Skeletal muscle cell (primary cell): Measurements from ENCODE around the gene TATDN3.
A peak's percentile ranks its signal among the peaks of the same experiment; 100 is the strongest.
"Not testable (repeated sequence)": the region's sequence is repeated elsewhere in the genome, so short reads cannot be mapped to it uniquely, and the experiment has no call there.

Experiments
- DNase-seq: peaks from one replicate; pipeline ENCODE4 v3.0.0-alpha.2; 2010; ENCODE audit warnings: low read depth
- H3K4me3 ChIP-seq: 2 replicates; pipeline ENCODE4 v1.5.1; 2011; ENCODE audit warnings: low read depth, mild to moderate bottlenecking, control low read depth, low read length, moderate library complexity

The TATDN3 gene

DNA sequence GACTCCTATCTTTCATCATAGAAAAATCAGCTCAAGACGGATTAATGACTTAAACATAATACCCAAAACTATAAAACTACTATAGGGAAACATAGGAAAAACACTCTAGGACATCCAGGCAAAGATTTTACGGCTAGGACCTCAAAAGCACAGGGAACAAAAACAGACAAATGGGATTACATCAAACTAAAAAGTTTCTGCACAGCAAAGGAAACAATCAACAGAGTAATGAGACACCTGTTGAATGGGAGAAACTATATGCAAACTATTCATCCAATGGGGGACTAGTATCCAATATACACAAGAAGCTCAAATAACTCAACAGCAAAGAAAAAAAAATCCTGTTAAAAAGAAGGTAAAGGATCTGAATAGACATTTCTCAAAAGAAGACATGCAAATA, 18.7 kb upstream of the TATDN3 start:
- DNase-seq = no peak
- no peak overlapping the region for H3K4me3 ChIP-seq

DNA sequence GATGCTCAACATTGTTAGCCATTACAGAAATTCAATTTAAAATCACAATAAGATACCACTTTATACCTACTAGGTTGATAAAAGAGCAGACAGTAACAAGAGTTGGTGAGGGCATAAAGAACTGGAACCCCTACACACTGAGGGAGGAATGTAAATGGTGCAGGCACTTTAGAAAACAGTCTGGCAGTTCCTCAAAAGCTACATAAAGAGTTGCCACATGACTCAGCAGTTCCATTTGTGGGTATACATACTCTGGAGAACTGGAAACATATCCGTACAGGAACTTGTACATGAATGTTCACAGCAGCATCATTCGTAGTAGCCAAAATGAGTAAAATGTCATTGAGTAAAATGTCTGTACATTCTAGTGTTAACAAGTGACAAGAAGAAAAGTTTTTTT, 17.1 kb upstream of the TATDN3 start:
- no peak for DNase-seq
- no peak overlapping the region for H3K4me3 ChIP-seq

DNA sequence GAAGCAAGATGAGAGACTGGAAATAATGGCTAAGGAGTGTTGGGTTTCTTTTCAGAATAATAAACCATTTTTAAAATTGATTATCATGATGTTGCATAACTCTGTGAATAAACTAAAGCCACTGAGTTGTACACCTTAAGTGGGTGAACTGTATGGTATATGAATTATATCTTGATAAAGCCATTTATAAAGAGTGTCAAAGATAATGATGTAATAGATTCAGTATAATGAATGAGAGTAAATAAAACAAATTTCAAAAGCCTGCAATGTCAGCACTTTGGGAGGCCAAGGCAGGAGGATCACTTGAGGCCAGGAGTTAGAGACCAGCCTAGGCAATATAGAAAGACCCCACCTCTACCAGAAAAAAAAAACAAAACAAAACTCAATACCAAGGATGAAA, 16.5 kb upstream of the TATDN3 start:
- no peak for DNase-seq

DNA sequence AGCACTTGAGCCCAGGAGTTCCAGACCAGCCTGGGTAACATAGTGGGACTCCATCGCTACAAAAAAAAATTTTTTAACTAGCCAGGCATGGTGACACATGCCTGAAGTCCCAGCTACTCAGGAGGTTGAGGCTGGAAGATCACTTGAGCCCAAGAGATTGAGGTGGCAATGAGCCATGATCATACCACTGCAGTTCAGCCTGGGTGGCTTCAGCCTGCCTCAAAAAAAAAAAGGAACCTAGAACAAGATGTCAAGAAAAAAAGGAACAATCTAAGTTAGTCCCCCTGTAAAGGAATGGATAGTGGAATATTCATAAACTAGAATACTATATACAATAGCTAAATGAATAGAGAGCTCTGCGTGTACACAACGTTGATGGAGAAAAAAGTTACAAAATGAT, 14.5 kb upstream of the TATDN3 start:
- H3K4me3 ChIP-seq = no peak overlapping the region
- DNase-seq = no peak

More for the DNA sequence above, 16.5 kb upstream of the TATDN3 start:
- H3K4me3 ChIP-seq = no peak overlapping the region

DNA sequence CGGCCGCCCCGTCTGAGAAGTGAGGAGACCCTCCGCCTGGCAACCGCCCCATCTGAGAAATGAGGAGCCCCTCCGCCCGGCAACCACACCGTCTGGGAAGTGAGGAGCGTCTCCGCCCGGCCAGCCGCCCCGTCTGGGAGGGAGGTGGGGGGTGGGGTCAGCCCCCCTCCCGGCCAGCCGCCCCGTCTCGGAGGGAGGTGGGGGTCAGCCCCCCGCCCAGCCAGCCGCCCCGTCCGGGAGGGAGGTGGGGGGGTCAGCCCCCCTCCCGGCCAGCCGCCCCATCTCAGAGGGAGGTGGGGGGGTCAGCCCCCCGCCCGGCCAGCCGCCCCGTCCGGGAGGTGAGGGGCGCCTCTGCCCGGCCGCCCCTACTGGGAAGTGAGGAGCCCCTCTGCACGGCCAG, 12.6 kb upstream of the TATDN3 start:
- not testable (repeated sequence) for H3K4me3 ChIP-seq, DNase-seq

DNA sequence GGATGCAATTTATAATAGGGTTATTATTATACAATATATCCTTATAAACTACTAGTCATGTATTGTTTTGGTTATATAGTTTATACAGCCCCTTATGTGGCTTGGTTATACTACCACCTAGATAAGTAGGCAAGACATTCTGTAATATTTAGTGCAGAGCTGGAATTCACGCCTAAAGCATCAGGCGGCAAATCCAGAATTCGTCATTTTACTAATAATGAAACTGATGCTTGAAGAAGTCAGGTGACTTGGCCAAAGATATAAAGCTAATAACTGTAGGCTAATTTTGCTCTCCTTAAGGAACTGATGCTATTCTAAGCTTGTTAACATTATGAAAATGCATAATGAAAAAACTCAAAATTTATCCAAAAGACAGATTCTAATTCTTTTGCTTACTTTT, 10.9 kb upstream of the TATDN3 start:
- DNase-seq = no peak
- no peak overlapping the region for H3K4me3 ChIP-seq

DNA sequence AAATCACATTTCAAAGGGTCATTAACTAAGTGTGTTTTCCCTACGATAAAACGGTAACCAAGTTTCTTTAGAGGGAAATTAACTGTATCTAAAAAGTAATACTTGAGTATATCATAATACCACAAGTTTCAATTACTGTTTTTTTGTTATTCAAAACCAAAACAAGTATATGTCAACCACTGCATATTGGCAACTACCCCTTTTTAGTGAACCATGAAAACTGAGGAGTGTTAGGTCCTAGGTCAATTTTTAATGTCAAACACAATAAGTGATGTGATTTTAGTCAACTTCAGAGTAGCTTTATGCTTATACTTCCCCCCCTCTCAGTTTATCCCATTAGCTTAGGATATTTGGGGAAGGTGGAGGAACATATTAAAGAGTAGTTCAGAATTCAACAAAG, 10.5 kb upstream of the TATDN3 start:
- no peak for DNase-seq
- no peak overlapping the region for H3K4me3 ChIP-seq

DNA sequence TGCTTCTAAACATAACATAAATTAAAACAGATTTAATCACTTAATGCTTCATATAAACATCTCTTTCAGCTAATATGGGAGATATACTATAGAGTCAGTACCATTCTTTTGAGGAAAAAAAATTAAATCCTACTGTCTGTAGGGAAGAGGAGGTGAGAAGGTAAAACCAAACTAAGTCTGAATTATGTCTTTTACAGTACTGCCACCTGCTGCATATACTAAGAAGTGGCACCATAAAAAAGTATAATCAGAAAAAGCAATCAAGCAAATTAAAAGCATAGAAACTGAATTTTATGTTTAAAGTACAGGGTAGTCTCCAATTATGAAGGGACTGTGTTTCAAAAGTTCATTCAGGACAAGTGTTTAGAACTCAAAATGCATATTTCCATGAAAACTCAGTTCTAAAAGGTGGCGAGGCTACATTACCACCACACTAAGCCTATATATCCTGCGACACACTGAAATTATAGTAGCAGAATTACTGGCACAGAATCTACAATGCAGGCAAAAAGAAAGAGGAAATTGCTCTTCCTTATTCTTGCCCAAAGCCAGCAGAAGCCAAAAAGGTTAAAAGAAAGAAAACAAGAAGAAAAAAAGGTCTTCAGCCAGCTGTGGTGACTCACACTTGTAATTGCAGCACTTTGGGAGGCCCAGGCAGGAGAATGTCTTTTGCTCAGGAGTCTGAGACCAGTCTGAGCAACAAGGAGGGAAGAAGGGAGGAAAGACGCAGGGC, 9.1 kb upstream of the TATDN3 start:
- DNase-seq = peak; percentile 13
- no peak overlapping the region for H3K4me3 ChIP-seq

DNA sequence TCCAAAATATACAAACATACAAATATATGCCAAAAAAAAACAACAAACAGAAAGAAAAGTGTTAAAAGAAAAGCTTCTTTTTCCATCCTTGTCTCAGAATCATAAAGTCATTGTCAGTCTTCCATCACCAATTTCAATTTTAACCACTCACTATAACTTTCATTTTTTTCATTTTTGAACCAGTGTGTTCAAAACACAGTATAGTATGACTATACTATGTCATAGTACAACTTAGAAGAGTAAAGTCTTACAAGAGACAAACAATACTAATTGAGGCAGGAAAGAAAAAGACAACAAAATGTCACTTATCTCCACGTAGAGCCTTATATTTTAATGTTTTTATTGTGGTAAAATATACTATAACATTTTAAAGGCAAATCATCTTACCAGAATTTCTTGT, 7.7 kb upstream of the TATDN3 start:
- H3K4me3 ChIP-seq = no peak overlapping the region
- no peak for DNase-seq

DNA sequence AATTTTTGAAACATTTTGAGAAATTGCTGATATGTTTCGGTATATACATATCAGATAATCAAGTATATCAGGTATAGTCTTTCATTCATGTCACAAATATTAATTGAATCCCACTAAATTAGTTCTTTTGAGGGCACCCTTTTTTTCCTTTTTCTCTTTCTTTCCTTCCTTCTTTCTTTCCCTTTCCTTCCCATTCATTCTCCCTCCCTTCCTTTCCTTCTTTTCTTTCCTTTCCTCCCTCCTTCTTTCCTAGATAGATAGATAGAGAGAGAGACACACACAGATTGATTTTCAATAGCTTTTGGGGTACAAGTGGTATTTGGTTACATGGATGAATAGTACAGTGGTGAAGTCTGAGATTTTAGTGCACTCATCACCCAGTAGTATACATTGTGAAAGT, 5.8 kb upstream of the TATDN3 start:
- no peak overlapping the region for H3K4me3 ChIP-seq
- no peak for DNase-seq

DNA sequence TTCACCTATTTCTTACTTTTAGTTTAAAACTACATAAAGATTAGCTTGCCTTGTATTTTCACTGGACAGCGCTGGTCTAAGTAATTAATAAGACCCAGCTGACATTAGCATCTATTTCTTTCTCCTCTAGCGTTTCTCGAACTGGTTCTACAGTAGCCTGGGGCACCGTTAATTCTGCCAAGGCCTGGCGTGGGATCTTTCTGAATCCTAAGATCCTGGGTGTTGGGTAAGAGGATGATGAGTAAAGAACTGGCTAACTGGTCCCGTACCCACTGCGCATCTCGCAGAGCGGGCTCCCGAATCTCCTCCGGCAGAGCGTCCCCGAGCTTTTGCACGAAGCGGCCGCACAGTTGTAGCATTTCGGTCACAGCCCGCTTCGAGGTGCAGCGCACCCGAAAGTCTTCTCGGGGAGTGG, 426 bp upstream of the TATDN3 start:
- DNase-seq = peak; percentile 42

DNA sequence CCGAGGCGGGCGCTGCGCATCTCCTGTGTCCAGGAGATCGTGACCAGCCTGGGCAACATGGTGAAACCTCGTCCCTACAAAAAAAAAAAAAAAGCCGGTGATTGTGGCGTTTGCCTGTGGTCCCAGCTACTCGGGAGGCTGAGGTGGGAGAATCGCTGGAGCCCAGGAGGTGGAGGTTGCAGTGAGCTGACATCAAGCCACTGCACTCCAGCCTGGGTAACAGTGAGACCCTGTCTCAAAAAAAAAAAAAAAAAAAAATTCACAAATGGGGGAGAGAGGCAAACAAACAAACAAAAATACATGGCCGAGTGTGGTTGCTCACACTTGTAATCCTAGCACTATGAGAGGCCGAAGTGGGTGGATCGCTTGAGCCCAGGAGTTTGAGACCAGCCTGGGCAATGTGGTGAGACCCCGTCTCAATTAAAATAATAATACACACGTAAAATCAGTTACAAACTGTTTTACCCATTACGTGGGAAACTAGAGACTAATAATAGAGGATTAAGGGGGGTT, 758 bp downstream of the TATDN3 start:
- DNase-seq = no peak

More for the DNA sequence above, 426 bp upstream of the TATDN3 start:
- peak overlapping the region; percentile 94 for H3K4me3 ChIP-seq

DNA sequence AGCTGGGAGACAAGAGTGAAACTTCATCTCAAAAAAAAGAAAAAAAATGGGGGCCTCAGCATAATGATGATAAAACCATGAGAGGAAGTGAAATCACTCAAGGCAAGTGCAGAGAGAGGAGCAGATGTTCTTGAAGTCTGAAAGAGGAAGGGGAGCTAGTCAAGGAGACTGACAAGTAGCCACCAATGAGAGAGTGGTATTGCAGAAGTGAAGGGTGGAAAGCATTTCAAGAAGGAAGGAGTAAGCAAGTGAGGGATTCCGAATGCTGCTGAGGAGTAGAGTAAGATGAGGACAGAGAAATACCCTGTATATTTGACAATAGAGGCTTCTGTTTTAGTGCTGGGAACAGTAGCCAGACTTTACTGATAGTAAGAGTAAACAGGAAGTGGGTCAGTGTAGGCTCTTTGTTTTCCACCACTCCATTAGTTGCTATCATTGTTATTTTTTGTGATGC, 2.9 kb downstream of the TATDN3 start:
- DNase-seq = no peak
- no peak overlapping the region for H3K4me3 ChIP-seq

More for the DNA sequence above, 758 bp downstream of the TATDN3 start:
- peak overlapping the region; percentile 94 for H3K4me3 ChIP-seq

DNA sequence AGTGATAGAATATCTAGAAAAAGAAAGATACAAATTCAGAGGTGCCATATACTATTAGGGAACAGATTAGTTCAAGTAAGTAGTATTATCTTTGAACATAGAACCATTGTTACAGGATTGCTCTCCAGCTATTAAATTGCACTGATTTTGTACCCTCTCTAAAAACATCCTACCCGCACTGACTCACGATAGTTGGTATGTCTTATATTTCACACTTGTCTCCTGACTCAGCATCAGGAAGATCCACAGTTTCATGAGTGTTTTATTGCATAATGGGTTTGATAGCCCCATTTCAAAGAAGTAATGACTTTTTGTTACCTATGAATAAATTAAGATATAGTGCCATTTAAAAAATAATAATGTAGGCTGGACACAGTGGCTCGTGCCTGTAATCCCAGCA, 6.0 kb downstream of the TATDN3 start:
- peak; percentile 19 for DNase-seq
- no peak overlapping the region for H3K4me3 ChIP-seq

DNA sequence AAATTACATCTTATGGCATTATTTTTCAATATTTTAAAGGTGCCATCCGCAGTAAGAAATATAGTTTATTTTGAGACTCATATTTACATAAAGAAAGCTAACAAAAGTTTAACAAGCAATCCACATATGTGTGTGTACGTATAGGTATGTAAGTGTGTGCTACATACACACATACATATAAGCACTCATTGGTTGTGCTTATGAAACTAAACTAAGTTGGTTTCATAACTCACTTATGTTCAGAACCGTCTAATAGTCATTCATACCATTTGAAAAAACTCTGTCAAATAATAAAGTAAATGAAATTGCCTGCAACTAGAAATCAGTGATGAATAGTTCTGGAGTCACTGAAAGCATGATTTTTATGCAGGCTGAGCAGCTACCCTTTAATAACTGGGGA, 14.1 kb downstream of the TATDN3 start:
- no peak for DNase-seq
- no peak overlapping the region for H3K4me3 ChIP-seq

DNA sequence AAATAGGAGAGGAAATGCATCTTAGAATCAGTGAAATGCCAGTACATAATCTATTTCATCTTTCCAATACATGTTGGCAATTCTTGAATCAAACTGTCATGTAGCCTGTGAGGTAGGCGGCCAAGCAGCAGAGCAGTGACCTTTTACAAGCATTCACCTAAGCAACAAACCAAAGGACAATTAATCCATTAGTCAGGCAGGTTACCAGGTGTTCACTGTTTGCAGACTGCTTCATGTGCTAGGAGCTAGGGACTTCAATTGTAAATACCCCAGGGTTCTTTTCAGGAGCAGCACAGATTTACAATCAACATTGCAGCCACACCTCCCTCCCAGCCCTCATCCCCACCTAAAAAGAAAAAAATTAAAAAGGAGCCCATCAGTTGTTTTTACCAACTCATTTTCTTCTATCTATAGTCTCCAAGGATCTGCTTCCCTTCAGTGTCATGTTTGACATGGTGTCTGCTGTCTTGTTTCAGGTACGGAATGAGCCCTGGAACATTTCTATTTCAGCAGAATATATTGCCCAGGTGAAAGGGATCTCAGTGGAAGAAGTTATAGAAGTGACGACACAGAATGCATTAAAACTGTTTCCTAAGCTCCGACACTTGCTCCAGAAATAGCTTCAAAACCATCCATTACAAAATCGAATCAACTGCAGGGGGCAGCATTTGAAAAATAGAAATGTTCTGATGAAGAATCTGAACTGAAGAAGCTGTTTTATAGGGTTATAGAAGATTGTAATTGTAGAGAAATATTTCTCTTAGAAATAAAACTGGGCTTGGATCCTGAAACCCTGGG, 23.0 kb downstream of the TATDN3 start:
- no peak for DNase-seq
- no peak overlapping the region for H3K4me3 ChIP-seq

DNA sequence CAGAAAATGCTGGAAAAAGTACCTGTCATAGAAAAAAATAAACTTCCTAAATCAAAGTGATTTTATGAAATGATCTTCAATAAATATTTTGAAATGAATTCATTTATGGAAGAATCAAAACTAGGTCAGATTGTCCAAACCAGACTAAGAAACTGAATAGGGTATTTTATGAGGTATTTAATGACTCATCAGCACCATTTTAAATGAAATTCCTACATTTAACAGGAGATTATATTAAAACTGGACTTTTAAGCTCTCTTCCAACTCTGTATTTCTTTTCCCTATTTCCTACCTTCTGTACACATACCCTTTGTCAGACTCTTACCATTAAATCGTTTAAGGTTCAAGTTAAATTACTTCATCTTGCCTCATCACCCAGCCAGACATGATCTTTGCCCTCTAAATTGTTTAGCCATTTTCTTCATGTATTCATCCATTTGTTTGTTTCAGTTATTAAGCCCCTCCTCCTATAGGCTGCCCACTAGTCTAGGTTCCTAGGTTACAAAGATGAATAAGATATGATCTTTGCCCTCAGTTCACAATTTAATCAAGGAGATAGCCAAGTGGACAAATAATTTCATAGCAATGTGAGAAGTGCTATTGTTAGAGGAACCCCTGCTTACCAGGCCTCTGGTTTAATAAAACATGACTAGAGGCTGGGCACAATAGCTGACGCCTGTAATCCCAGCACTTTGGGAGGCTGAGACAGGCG, 25.0 kb downstream of the TATDN3 start:
- DNase-seq = no peak
- H3K4me3 ChIP-seq = no peak overlapping the region

DNA sequence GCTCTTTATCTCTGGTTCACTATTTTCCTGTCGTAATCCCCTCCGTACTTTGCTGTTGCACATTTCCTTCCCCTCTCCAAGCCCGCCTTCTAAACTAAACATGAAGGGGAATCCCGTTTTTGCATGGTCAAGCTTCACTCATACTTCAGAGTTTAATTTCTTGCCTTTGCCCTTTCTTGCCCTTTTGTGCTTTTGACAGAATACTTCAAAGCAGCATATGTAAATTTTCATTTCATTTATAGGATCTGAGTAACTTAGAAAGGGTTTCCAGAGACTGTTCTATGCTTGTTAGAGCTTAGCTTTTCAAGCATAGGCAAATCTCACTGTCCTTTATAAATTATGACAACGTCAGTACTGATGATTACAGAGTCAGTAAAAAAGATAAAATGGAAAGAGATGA, 28.0 kb downstream of the TATDN3 start:
- H3K4me3 ChIP-seq = no peak overlapping the region
- DNase-seq = no peak

DNA sequence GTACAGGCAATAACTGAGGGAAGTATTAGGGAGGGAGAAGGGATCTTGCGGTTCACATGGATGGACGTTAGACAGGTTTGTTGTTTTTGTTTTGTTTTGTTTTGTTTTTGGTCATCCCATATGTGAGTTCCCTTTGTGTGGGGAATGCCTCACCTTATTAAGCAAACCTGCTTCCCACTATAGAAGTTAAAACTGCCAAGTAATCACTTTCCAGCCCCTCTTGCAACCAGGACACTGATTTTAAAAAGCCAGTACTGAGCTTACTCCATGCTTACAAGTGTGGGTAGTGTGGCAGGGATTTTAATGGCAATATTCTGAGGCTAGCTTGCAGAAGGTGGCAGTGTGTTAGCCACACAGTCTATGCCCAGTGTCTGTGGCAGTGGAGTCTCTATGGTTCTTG, 29.3 kb downstream of the TATDN3 start:
- no peak for DNase-seq
- H3K4me3 ChIP-seq = no peak overlapping the region

DNA sequence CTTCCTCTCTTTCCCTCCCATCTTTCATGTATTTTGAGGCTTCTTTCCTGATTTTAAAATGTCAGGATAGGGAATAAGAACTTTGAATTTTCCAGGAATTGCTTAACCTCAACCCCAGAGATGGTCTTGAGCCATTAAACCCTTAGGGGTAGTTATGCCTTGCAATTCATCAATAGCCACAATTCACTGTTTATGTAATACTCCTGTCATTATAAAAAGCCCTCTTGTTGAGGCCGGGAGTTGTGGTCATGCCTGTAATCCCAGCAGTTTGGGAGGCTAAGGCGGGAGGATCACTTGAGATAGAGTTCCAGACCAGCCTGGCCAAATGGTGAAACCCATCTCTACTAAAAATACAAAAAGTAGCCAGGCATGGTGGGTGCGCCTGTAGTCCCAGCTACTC, 31.3 kb downstream of the TATDN3 start:
- H3K4me3 ChIP-seq = no peak overlapping the region
- DNase-seq = no peak
